HG03354 (cell line): ENCODE measurements around the gene S100A6.
"Not testable (repeated sequence)": the region's sequence is repeated elsewhere in the genome, so short reads cannot be mapped to it uniquely, and the experiment has no call there.

Source experiments
- ATAC-seq: cut with Tn5 transposase; IDR thresholded peaks from one replicate; pipeline ENCODE4 v1.9.1; 2021; ENCODE audit warnings: mild to moderate bottlenecking; ENCODE audit not compliant: unreplicated experiment, poor library complexity, severe bottlenecking

The S100A6 gene

DNA sequence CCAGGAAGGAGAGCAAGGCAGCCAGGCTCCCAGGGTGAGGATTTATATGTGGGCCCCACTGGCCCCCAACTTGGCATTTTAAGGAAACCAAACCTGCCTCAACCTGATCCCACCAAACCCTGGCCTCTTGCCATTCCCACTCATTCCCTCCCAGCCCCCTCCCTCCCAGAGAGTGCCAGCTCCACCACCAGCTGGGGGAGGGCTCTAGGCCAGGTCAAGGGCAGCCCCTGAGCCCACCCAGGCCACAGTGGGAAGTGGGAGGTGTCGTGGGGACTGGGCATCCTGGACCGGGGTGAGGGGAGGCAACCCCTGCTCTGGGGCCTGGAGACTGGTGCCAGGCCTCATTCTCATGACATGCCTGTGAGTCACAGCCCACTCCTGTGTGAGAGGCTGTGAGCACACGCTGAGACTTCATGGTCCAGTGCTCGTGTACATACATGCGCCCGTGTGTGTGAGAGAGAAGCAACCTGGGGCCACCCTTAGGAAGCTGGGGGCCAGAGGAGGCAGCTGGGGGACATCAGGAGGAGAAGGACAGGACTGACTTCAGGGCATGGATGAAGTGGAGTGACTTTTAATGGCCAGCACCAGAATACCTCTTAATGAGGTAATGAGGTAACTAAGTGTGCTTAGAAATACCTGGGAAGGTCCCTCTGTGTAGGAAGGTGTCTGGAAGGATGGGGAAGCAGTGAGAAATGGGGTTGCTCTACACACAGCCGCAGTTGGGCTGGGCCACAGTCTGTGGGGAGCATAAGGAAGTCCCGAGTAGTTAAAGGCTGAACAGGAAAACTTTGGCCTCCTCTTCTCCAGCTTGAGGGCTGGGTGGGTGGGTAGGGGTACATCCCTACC, 30.0 kb upstream of the S100A6 start, which contains the start of gene S100A2:
TSS of gene S100A2 (minus strand) at position 316 of the 846 bp plus-strand sequence. CDS start 1,967 bp downstream, outside the sequence.
- peak; percentile 51 for ATAC-seq

DNA sequence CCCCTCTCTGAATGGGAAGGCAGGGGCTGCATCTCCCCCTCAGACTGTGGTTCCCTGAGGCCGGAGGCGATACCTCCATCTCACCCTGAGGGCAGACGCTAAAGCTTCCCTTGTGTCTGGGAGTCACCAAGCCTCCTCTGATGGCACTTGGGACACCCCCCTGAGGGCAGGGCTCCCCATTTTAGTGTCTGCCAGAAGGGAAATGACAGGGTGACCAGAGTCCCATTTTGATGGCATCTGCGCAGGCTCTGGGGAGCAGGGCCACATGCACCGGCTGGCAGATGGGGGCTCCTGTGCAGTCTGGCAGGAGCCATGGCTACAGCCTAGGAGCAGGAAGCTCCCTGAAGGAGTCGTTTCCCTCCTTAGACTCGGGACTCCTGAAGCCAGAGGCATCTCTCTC, 28.2 kb upstream of the S100A6 start:
- ATAC-seq: no peak

DNA sequence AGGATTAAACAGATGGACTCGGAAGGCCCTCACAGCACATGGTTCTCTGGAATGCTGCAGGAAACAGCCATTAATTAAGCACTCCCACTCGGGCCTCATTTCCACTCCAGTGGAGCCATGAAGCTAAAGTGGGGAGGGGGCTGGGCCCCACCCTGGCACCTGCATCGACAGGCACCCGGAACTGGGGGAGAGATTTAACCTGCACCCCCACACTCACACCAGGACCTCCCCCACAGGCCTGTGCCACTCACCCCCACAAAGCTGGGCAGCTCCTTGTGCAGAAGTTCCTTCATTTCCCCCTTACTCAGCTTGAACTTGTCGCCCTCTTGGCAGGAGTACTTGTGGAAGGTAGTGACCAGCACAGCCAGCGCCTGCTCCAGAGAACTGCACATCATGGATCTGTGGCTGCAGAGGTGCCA, 27.7 kb upstream of the S100A6 start:
- ATAC-seq: no peak

DNA sequence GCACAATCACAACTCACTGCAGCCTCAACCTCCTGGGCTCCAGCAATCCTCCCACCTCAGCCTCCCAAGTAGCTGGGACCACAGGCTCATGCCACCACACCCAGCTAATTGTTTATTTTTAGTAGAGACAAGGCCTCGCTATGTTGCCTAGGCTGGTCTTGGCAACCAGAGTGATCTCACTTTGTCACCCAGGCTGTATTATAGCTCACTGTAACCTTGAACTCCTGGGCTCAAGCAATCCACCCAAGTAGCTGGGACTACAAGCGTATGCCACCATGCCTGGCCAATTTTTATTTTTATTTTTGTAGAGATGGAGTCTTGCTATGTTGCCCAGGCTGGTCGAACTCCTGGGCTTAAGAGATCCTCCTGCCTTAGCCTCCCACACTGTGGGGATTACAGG, 26.2 kb upstream of the S100A6 start:
- ATAC-seq: not testable (repeated sequence)

DNA sequence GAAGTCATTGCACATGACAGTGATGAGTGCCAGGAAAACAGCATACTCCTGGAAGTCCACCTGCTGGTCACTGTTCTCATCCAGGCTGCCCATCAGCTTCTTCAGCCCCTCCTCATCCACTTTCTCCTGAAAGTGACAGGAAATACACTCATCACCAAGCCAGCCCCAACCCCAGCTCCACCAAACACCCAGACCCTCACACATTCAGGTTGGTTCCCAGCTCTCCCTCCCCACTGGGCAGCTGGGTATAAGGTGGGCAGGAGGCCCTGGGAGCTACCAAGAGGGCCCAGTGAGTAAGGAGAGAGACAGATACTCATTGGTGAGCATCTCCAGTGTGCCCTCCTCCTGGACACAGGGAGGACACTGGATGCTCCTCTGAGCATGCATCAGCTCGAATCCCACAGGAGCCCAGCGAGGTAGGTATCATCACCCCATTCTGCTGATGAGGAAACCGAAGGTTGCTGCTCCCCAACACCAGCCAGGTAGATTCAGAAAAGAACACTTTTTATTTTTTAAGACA, 25.7 kb upstream of the S100A6 start:
- no peak for ATAC-seq

DNA sequence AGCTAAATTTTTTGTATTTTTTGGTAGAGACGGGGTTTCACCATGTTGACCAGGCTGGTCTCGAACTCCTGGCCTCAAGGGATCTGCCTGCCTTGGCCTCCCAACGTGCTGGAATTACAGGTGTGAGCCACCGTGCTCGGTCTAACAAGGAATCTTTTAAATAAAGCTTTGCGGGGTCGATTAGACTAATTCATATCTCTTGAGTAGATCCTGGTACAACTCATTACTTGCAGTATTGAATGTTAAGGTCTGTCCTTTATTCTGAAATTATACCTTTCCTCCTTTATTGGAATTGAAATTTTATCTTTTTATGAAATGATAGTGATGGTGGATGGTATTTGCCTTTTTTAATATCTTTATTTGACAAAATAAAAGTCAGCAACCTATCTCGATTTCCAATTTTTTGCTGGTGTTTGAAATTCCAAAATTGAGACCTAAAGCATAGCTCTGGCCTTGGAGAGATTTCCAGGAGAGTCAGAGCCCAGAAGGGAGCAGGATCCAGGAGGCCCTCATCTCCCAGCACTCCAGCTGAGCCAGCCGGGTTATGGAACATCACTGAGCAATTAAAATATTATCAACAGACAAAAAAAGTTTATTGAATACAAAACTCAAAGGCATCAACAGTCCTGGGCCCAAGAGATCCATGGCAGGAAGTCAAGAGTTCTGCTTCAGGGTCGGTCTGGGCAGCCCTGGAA, 25.1 kb upstream of the S100A6 start:
- no peak for ATAC-seq

DNA sequence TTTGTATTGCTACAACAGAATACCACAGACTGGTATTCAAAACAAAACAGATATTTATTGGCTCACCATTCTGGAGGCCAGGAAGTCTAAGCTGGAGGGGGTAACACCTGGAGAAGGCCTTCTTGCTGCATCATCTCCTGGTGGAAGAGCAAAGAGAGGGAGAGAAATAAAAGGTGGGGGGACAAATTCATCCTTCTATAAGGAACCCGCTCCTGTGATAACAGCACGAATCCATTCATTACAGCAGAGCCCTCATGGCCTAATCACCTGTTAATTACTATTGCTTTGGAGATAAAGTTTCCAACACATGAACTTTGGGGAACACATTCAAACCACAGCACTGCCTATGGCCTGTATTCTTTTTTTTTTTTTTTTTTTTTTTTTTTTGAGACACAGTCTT, 24.4 kb upstream of the S100A6 start:
- ATAC-seq: no peak

DNA sequence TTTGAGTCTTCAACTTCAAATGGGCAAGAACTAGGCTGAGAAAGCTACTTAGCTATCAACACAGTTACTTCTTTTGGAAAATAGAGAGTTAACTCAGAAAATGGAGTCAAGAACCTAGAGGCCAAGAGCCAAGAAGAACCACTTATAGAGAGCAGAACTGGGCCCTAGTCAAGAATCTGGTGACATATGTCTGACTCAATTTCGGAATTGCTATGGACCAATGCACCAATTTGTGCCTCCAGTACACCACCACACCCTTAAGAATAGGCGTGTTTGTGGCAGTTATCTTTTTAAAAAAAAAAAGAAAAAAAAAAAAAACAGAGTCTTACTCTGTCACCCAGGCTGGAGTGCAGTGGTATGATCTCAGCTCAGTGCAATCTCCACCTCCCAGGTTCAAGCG, 22.1 kb upstream of the S100A6 start:
- ATAC-seq: no peak

DNA sequence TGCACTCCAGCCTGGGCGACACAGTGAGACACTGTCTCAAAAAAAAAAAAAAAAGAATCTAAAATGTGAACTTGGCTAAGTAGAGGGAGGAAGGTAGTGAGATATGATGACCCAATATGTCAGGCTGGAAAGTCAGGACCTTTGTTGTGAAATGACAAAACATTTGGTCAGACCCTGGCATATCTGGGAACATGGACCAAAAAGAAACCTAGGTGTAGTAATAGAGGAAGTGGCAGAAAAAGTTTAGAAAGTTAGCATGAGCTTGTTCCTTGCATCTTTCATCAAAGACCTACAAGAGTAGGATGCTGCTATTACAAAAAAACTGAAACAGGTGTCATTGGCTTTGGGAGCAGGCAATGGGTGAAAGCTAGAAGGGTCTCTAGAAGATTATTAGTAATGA, 20.6 kb upstream of the S100A6 start:
- no peak for ATAC-seq

DNA sequence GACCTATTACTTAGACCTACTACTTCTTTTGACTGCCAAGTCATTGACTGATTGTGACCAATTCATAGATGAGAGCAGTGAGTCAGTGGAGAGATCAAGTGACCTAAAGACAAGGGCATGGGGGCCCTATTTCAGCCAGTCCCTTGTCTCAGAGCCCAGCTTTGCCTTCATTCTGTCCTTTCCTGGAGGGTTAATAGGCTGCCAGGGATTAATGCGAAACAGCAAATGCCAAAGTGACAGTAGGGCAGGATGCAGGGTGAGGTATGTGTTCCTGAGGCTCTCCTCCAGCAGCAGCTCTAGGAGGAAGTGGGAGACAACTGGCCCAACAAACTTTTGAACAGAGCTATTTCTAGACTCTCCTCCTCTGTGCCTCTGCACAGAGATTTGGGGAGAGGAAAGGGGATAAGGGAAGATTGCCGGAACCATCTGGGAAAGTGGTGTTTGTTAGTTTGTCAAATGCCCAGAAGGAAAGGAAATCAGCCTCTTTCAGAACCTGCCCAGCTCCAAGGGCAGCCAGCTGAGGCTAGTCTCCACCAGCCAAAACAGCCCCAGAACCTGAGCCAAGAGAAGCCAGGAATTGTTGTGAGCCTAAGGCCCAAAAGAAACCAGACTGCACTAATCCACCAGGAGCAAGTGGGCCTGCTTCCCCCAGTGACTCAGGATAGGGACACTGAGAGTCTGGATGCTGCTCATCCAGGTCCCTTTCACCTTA, 18.2 kb upstream of the S100A6 start:
- ATAC-seq: no peak

DNA sequence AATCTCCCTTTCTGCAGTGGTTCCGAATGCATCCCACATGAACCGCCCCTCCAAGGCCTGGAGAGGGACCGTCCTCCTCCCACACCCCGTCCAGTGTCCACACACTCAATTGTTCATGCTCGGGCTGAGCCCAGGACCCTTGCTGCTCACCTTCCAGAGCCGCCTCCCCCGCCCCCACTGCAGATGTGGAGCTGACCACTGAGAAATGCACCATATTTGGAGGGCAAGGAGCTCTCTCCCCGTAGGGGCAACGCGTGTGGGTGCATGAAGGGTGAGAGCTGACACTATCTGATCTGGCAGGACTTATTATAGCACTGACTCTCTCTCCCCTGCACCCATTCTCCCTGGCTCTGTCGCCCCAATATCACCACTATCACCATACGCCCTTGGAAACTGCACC, 17.3 kb upstream of the S100A6 start:
- ATAC-seq: no peak

DNA sequence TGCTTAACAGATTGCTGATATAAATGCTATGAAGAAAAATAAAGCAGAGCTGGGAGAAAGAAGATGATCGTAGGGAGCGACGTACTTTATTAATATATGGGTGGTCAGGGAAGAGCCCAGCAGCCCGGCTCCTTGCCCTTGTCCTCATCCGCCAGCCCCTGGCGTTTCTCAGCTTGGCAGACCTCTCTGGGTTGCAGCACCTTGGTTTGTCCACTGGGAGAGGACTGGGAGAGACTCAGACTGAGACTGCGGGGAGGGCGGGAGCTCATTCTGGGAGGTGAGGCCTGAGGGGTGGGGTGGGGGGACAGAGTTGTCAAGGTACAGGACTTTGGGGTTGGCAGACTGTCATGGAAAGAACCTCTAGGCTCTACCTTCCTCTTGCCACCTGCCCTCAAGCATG, 16.5 kb upstream of the S100A6 start:
- no peak for ATAC-seq

DNA sequence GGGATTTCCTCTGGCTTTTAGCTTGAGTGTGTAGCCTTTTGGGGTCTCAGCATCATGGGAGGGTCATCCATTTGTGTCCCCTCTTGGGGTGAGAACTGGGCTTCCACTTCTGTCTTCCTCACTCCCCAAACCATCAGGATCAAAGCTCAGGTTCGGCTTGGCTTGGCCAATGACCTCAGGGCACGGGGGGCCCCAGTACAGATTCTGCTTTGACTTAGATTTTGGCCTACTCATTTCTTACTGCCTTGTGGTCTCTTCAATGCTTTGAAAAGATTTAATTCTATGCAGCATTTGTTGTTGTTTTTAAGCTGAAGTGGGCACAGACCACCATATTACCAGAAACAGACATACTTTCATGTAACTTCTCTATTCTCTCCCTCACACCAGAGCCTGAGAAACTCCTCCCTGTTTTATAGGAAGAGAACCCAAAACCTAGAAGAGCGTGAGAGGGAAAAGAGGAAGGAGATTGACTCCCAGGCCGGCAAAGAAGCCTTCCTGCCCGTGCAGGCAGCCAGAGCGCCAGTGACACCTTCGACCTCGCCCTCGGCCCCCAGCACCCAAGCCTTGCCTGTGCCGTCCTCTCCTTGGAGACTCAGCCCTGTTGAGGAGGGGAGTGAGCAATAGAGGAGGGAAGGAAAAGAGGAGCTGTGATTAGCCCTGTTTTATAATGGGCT, 15.2 kb upstream of the S100A6 start:
- no peak for ATAC-seq

DNA sequence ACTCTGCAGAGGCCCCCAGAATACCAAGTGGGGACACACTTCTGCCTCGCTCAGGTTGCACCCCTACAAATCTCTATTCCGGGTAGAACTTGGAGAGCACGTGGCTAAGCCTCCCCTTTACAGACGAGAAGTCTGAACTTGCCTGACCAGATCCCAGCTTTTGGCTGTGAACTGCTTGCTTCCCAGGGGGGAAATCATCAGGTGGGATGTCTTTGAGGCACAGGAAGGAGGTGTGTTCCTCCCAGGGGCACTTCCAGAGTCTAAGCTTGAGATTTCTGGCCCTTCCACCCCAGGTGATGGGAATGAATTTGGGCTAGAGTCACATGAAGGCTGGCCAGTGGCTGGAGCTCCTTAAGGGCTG, 14.6 kb upstream of the S100A6 start:
- ATAC-seq: no peak

DNA sequence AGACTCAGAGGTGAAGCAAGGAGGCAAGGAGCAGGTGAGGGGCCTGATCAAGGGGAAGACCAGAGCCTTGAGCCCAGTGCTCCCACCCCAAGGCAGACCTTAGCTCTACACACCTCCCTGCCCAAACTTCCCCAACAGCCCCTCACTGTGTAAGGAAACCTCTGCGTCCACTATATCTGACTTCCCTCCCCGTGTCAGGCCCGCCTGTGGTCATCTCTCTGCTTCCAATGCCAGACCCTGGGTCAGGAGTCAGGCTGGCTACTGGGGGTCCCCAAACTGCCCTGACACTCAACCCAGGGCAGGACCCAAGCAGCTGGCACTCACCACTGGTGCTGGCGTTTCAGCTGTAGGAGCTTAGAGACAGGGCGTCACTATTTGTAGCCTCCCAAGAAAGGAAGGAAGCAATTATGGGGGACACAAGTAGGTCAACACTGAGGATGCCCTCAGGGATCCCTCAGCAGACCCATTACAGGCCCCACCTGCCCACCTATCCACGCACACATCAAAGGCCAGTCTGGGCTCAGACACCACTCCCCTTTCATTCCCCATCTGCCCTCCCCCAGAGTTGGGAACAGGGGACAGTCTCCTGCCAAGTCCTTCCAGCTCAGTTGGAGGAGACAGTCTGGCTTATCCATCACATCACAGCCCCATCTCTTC, 14.1 kb upstream of the S100A6 start:
- no peak for ATAC-seq

DNA sequence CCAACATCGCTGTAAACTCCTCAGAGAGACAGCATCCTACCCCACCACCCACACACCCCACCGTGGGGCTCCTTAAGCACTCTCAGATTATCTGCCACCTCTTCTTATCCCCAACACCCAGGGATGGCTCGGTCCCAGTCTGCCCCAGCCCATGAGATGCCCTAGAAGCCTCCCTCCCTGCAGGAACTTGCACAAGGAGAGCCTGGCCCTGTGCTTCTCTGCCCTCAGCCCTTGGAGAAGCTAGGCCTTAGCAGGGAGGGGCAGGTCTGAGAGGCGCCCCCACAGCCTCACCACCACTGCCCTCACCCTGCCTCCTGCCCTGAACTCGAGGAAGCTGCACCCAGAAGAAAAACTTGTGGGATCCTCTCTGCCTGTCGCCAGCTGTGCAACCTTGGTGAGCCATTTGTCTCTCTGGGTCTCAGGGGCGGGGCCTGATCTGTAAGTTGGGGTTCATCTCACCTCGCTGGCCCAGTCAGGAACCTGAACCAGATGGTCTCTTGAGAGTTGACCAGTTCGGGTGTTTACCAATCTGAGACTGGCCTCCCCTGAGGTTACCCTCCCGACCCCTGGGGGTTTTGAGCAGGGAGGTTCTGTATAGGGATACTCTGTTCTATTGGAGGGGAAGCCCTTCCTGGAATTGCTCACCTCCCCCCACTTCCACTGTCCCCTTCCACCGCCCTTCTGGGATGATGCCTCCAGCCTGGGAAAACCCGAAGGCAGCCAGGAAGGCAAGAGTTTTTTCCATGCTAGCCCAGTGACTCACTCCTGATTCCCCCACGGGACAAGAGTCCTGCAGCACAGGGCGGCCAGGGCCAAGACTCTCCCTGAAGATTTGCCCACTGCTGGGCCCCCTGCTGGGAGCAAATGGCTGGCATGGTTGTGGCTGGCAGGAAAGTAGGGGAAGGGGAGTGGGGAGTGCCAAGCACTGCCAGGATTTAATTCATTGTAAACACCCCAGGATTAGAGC, 13.2 kb upstream of the S100A6 start, which contains the start of gene S100A3:
TSS of gene S100A3 (minus strand) at position 537 of the 967 bp plus-strand sequence. CDS start 773 bp downstream, outside the sequence.
- ATAC-seq: no peak

DNA sequence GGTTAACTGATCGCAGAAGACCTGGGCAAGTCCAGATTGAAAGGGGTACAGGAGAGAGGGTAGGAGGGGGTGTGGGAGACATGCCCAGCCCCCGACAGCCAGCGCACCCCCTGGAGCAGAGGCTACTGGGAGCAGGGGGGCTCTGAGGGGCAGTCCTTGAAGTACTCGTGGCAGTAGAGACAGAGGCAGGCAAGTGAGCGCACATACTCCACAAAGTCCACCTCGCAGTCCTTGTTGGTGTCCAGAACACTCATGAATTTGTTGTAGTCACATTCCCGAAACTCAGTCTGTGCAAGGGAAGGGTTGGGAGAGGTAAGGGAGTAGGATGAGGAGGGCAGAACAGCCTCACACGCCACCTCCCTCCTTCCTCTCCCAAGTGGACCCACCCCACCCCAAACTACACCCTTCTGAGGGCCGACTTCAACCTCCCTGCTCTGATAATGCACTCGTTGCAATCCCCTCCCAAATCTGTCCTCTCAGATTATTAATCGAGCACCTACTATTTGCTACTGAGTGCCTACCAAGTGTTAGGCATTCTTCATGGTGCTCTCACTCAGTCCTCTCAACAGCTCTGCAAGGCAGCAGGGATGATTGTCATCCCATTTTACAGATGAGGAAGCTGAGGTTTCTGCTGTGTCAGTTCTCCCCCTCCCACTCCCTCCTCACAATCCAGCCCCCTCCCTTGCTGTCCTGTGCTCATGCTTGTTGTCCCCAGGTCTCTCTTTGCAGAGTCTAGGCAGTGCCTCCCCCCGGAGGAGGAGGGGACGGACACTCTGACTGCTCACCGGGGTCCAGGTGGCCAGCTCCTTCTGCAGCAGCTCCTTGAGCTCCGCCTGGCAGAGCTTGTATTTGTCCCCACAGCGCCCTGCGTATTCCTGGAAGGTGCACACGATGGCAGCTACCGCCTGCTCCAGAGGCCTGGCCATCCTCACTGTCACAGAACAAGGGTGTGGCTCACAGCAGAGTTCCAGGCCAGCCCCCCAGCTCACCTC, 12.1 kb upstream of the S100A6 start:
- ATAC-seq: no peak
